SK-N-SH treated with all-trans-retinoic acid at 6 μM for 48 hours (cell line): ENCODE data around the gene LRRFIP1.

Experiments used
- ATAC-seq: fragments of 200-7000 bp; cut with Tn5 transposase; 3 replicates; pipeline ENCODE4 v1.9.1; 2020; ENCODE audit warnings: mild to moderate bottlenecking, moderate library complexity
- ARNTL ChIP-seq: fragments of 450-650 bp; formaldehyde crosslinking; IDR thresholded peaks from 2 replicates; pipeline ENCODE4 v1.5.0; 2020; ENCODE audit warnings: low read depth, mild to moderate bottlenecking, moderate library complexity, borderline replicate concordance
- BACH2 ChIP-seq: fragments of 250-450 bp; sonication (Bioruptor Pico); IDR thresholded peaks from 2 replicates; pipeline ENCODE4 v1.9.0; 2021; ENCODE audit warnings: mild to moderate bottlenecking, borderline replicate concordance
- CREB5 ChIP-seq: fragments of 250-450 bp; sonication (Bioruptor Pico); IDR thresholded peaks from 2 replicates; pipeline ENCODE4 v1.5.1; 2020; ENCODE audit warnings: low read depth, mild to moderate bottlenecking, moderate library complexity
- CSDC2 ChIP-seq: fragments of 250-450 bp; sonication (Bioruptor Pico); IDR thresholded peaks from 2 replicates; pipeline ENCODE4 v1.5.0; 2020; ENCODE audit warnings: mild to moderate bottlenecking, moderate library complexity
- CSRNP3 ChIP-seq: fragments of 250-450 bp; sonication (Bioruptor Pico); IDR thresholded peaks from 2 replicates; pipeline ENCODE4 v1.5.1; 2021; ENCODE audit warnings: mild to moderate bottlenecking, moderate library complexity
- ESRRG ChIP-seq: fragments of 250-450 bp; sonication (Bioruptor Pico); IDR thresholded peaks from 2 replicates; pipeline ENCODE4 v1.6.1; 2021; ENCODE audit warnings: mild to moderate bottlenecking
- GLIS3 ChIP-seq: fragments of 250-450 bp; sonication (Bioruptor Pico); IDR thresholded peaks from 2 replicates; pipeline ENCODE4 v1.5.0; 2020; ENCODE audit warnings: mild to moderate bottlenecking, moderate library complexity
- ISL1 ChIP-seq: fragments of 250-450 bp; sonication (Bioruptor Pico); IDR thresholded peaks from 2 replicates; pipeline ENCODE4 v2.1.2; 2022; ENCODE audit warnings: mild to moderate bottlenecking, moderate library complexity
- OSR1 ChIP-seq: fragments of 250-450 bp; sonication (Bioruptor Pico); IDR thresholded peaks from 2 replicates; pipeline ENCODE4 v1.8.0; 2022; ENCODE audit warnings: moderate library complexity, mild to moderate bottlenecking, inconsistent platforms
- POU6F1 ChIP-seq: fragments of 250-450 bp; sonication (Bioruptor Pico); IDR thresholded peaks from 2 replicates; pipeline ENCODE4 v1.8.0; 2021; ENCODE audit warnings: low read depth, mild to moderate bottlenecking, moderate library complexity, borderline replicate concordance
- RARB ChIP-seq: fragments of 250-450 bp; sonication (Bioruptor Pico); IDR thresholded peaks from 2 replicates; pipeline ENCODE4 v1.8.0; 2021; ENCODE audit warnings: mild to moderate bottlenecking, moderate library complexity
- SNAI2 ChIP-seq: fragments of 250-450 bp; sonication (Bioruptor Pico); IDR thresholded peaks from 2 replicates; pipeline ENCODE4 v1.5.0; 2020; ENCODE audit warnings: mild to moderate bottlenecking, moderate library complexity
- TCF4 ChIP-seq: fragments of 250-450 bp; sonication (Bioruptor Pico); IDR thresholded peaks from 2 replicates; pipeline ENCODE4 v1.8.0; 2021; ENCODE audit warnings: mild to moderate bottlenecking, moderate library complexity, borderline replicate concordance
- TOX ChIP-seq: fragments of 250-450 bp; sonication (Bioruptor Pico); IDR thresholded peaks from 2 replicates; pipeline ENCODE4 v1.8.0; 2021; ENCODE audit warnings: mild to moderate bottlenecking, moderate library complexity, borderline replicate concordance
- TSHZ2 ChIP-seq: fragments of 250-450 bp; sonication (Bioruptor Pico); IDR thresholded peaks from 2 replicates; pipeline ENCODE4 v1.5.0; 2020; ENCODE audit warnings: mild to moderate bottlenecking, moderate library complexity
- ZC3H10 ChIP-seq: fragments of 250-450 bp; sonication (Bioruptor Pico); IDR thresholded peaks from 2 replicates; pipeline ENCODE4 v1.5.1; 2021; ENCODE audit warnings: mild to moderate bottlenecking, moderate library complexity
- ZFP3 ChIP-seq: fragments of 250-450 bp; sonication (Bioruptor Pico); IDR thresholded peaks from 2 replicates; pipeline ENCODE4 v1.5.0; 2020; ENCODE audit warnings: mild to moderate bottlenecking, moderate library complexity
- ZFP30 ChIP-seq: fragments of 450-650 bp; formaldehyde crosslinking; IDR thresholded peaks from 2 replicates; pipeline ENCODE4 v1.5.0; 2022; ENCODE audit warnings: mild to moderate bottlenecking, moderate library complexity
- ZNF565 ChIP-seq: fragments of 450-650 bp; formaldehyde crosslinking; conservative IDR thresholded peaks from 2 replicates; pipeline ENCODE4 v1.5.0; 2020; ENCODE audit warnings: low read depth, mild to moderate bottlenecking, moderate library complexity
- ZNF70 ChIP-seq: fragments of 450-650 bp; formaldehyde crosslinking; IDR thresholded peaks from 2 replicates; pipeline ENCODE4 v1.5.0; 2020; ENCODE audit warnings: mild to moderate bottlenecking, moderate library complexity
- ZNF8 ChIP-seq: fragments of 450-650 bp; formaldehyde crosslinking; IDR thresholded peaks from 2 replicates; pipeline ENCODE4 v1.5.0; 2020; ENCODE audit warnings: mild to moderate bottlenecking, moderate library complexity

Gene LRRFIP1

GRCh38 chr2:237806334-237806733, 178.9 kb downstream of the LRRFIP1 start:
- TF ChIP-seq ISL1 (CRISPR knock-in tag) (no peak), SNAI2 (no peak), CSRNP3 (CRISPR knock-in tag) (no peak), OSR1 (CRISPR knock-in tag) (no peak), ZNF565 (CRISPR knock-in tag) (no peak), TSHZ2 (no peak), CSDC2 (CRISPR knock-in tag) (no peak), ZC3H10 (no peak), POU6F1 (CRISPR knock-in tag) (no peak), ZFP3 (CRISPR knock-in tag) (no peak), ZNF8 (CRISPR knock-in tag) (no peak), TOX (CRISPR knock-in tag) (no peak)
- ATAC-seq, result no peak

GRCh38 chr2:237815637-237816036, 188.2 kb downstream of the LRRFIP1 start:
- TF ChIP-seq SNAI2 (no peak), CSDC2 (CRISPR knock-in tag) (no peak)
- ATAC-seq, result no peak

GRCh38 chr2:237816531-237816930, 189.1 kb downstream of the LRRFIP1 start:
- TF ChIP-seq TCF4 (CRISPR knock-in tag) (no peak), ZFP30 (CRISPR knock-in tag) (no peak), ARNTL (no peak), ISL1 (CRISPR knock-in tag) (no peak), ZNF70 (CRISPR knock-in tag) (no peak), TOX (CRISPR knock-in tag) (no peak)
- ATAC-seq, result no peak

- TF ChIP-seq CREB5 (CRISPR knock-in tag), result no peak
- TF ChIP-seq BACH2 (CRISPR knock-in tag), result no peak
- no peak for TF ChIP-seq ZC3H10
- peak; percentile 35; the same call in 1 of the 2 replicates for TF ChIP-seq ISL1 (CRISPR knock-in tag)
- ATAC-seq, result peak; percentile 89
These were observed 190.7 kb downstream of the LRRFIP1 start for GRCh38 chr2:237818066-237818473.

GRCh38 chr2:237819231-237819630, 191.8 kb downstream of the LRRFIP1 start:
- ATAC-seq, result peak; percentile 57
- TF ChIP-seq ZFP30 (CRISPR knock-in tag) (no peak), ARNTL (no peak), TSHZ2 (no peak), RARB (no peak), OSR1 (CRISPR knock-in tag) (no peak), TOX (CRISPR knock-in tag) (no peak), CSRNP3 (CRISPR knock-in tag) (no peak), CREB5 (CRISPR knock-in tag) (no peak), SNAI2 (no peak), ESRRG (CRISPR knock-in tag) (no peak), ISL1 (CRISPR knock-in tag) (no peak), ZNF70 (CRISPR knock-in tag) (no peak), ZNF565 (CRISPR knock-in tag) (no peak), GLIS3 (CRISPR knock-in tag) (no peak), TCF4 (CRISPR knock-in tag) (no peak)
